Upper lobe of left lung (tissue), 4 donors: ENCODE data around the gene SUFU.

Experiments
- EP300 ChIP-seq, 4 donors: sonication (generic); formaldehyde crosslinking; IDR thresholded peaks; one replicate each; pipeline ENCODE4 v1.5.1; 2017; ENCODE audit warnings: antibody characterized with exemption in 4 of 4, control low read depth in 2 of 4
- POLR2A ChIP-seq, 4 donors: fragments of 450-650 bp; IDR thresholded peaks; one replicate each; pipeline ENCODE4 v1.5.1; 2016 to 2017; ENCODE audit warnings: antibody characterized with exemption in 4 of 4, mild to moderate bottlenecking in 2 of 4
- POLR2AphosphoS5 ChIP-seq, 2 donors: sonication (generic); formaldehyde crosslinking; IDR thresholded peaks; one replicate each; pipeline ENCODE4 v1.5.1; 2017; ENCODE audit warnings: antibody characterized with exemption in 2 of 2
- TF ChIP-seq, protein P1 (sequence below), 6 experiments: fragments of 450-650 bp in 4 of 6; fragments of 200-600 bp in 2 of 6; sonication (generic) in 2 of 6; IDR thresholded peaks; one replicate each; pipeline ENCODE4 v1.5.1; 2016 to 2019; ENCODE audit warnings: antibody characterized with exemption in 6 of 6

DNA sequence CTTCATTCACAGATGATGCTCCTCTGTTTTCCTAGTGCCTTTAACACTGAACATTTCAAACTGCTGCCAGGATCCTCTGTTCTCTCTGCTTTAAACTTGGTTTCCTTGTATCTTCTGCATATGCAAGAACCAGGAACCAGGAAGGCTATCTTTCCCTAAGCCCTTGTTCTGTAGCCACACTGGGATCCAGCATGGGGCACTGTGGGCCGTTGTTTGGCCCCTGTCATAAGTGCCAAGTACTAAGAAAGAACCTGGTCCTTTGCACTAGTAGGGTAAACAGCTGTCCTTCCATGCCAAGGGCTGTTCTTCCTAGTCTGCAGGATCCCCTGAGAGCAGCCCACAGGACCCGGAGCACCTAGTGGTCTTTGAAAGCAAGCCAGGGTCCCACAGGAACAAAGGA, 91.5 kb downstream of the SUFU start:
- TF ChIP-seq, protein P1, sequence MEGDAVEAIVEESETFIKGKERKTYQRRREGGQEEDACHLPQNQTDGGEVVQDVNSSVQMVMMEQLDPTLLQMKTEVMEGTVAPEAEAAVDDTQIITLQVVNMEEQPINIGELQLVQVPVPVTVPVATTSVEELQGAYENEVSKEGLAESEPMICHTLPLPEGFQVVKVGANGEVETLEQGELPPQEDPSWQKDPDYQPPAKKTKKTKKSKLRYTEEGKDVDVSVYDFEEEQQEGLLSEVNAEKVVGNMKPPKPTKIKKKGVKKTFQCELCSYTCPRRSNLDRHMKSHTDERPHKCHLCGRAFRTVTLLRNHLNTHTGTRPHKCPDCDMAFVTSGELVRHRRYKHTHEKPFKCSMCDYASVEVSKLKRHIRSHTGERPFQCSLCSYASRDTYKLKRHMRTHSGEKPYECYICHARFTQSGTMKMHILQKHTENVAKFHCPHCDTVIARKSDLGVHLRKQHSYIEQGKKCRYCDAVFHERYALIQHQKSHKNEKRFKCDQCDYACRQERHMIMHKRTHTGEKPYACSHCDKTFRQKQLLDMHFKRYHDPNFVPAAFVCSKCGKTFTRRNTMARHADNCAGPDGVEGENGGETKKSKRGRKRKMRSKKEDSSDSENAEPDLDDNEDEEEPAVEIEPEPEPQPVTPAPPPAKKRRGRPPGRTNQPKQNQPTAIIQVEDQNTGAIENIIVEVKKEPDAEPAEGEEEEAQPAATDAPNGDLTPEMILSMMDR (IDR thresholded peaks at IDR 0.05) = no peak
- TF ChIP-seq EP300 (IDR thresholded peaks at IDR 0.05) (no peak), POLR2A (IDR thresholded peaks at IDR 0.05) (no peak), POLR2AphosphoS5 (IDR thresholded peaks at IDR 0.05) (no peak)
